H9 (cell line): Measurements from ENCODE around the gene EXOC6. TPM values are rescaled to one million over a fixed set of nuclear protein-coding genes. Genes with fewer than 3 reads are reported as not detected.

Experiments
- DNase-seq: peaks from one replicate; pipeline ENCODE4 v3.0.0-alpha.2; 2017
- H2AFZ ChIP-seq: one replicate; pipeline ENCODE4 v1.6.1; 2013; ENCODE audit warnings: mild to moderate bottlenecking, low read length, control low read depth, moderate library complexity
- H2AK5ac ChIP-seq: 2 replicates; pipeline ENCODE4 v1.6.1; 2013; ENCODE audit warnings: low read length, control low read depth, mixed read lengths; ENCODE audit not compliant: insufficient read length
- H2BK120ac ChIP-seq: one replicate; pipeline ENCODE4 v1.6.1; 2013; ENCODE audit warnings: low read depth, mild to moderate bottlenecking, low read length, control low read depth, inconsistent platforms; ENCODE audit not compliant: poor library complexity, severe bottlenecking
- H2BK12ac ChIP-seq: 2 replicates; pipeline ENCODE4 v1.6.1; 2013; ENCODE audit warnings: low read length, control low read depth, mixed read lengths, low read depth; ENCODE audit not compliant: insufficient read length
- H2BK15ac ChIP-seq: 2 replicates; pipeline ENCODE4 v1.6.1; 2013; ENCODE audit warnings: low read depth, low read length, control low read depth
- H2BK20ac ChIP-seq: one replicate; pipeline ENCODE4 v1.6.1; 2013; ENCODE audit warnings: low read depth, mild to moderate bottlenecking, low read length, control low read depth, inconsistent platforms; ENCODE audit not compliant: poor library complexity, severe bottlenecking
- H2BK5ac ChIP-seq: 2 replicates; pipeline ENCODE4 v1.6.1; 2013; ENCODE audit warnings: low read length, control low read depth, mixed read lengths; ENCODE audit not compliant: insufficient read length
- H3K14ac ChIP-seq: 2 replicates; pipeline ENCODE4 v1.6.1; 2013; ENCODE audit warnings: low read length, control low read depth; ENCODE audit not compliant: insufficient read depth
- H3K18ac ChIP-seq: 2 replicates; pipeline ENCODE4 v1.6.1; 2013; ENCODE audit warnings: low read depth, mild to moderate bottlenecking, mixed read lengths, low read length, control low read depth; ENCODE audit not compliant: insufficient read length
- H3K23ac ChIP-seq: 2 replicates; pipeline ENCODE4 v1.6.1; 2013; ENCODE audit warnings: low read length, control low read depth, mixed read lengths, low read depth; ENCODE audit not compliant: insufficient read length
- H3K23me2 ChIP-seq: 2 replicates; pipeline ENCODE4 v1.6.1; 2013; ENCODE audit warnings: low read depth, mild to moderate bottlenecking, mixed read lengths, low read length, control low read depth; ENCODE audit not compliant: insufficient read length, poor library complexity, severe bottlenecking
- H3K27ac ChIP-seq: 2 replicates; pipeline ENCODE4 v1.5.1; 2013; ENCODE audit warnings: low read length, control low read depth, mixed read lengths, low read depth; ENCODE audit not compliant: insufficient read length
- H3K27me3 ChIP-seq: 2 replicates; pipeline ENCODE4 v1.6.1; 2013; ENCODE audit warnings: low read length, control low read depth, inconsistent platforms; ENCODE audit not compliant: insufficient read depth
- H3K4ac ChIP-seq: 2 replicates; pipeline ENCODE4 v1.6.1; 2013; ENCODE audit warnings: low read depth, mild to moderate bottlenecking, control low read depth, inconsistent platforms, low read length, moderate library complexity
- H3K4me1 ChIP-seq: 2 replicates; pipeline ENCODE4 v1.6.1; 2013; ENCODE audit warnings: low read length, control low read depth, inconsistent platforms; ENCODE audit not compliant: insufficient read depth
- H3K4me2 ChIP-seq: 2 replicates; pipeline ENCODE4 v1.6.1; 2013; ENCODE audit warnings: low read length, control low read depth, mixed read lengths; ENCODE audit not compliant: insufficient read length, insufficient read depth
- H3K56ac ChIP-seq: 2 replicates; pipeline ENCODE4 v1.6.1; 2013; ENCODE audit warnings: low read depth, mild to moderate bottlenecking, mixed read lengths, low read length, control low read depth; ENCODE audit not compliant: insufficient read length
- H3K79me1 ChIP-seq: 2 replicates; pipeline ENCODE4 v1.6.1; 2013; ENCODE audit warnings: low read depth, mild to moderate bottlenecking, moderate library complexity, low read length, control low read depth, inconsistent platforms; ENCODE audit not compliant: insufficient read depth, poor library complexity, severe bottlenecking
- H3K79me2 ChIP-seq: 2 replicates; pipeline ENCODE4 v1.6.1; 2013; ENCODE audit warnings: low read length, control low read depth, inconsistent platforms; ENCODE audit not compliant: insufficient read depth
- H3K9ac ChIP-seq: 2 replicates; pipeline ENCODE4 v1.6.1; 2013; ENCODE audit warnings: low read length, control low read depth, mixed read lengths; ENCODE audit not compliant: insufficient read length; ENCODE audit errors: extremely low read depth
- H3K9me3 ChIP-seq: one replicate; pipeline ENCODE4 v1.6.1; 2013; ENCODE audit warnings: low read depth, low read length, inconsistent platforms; ENCODE audit not compliant: control insufficient read depth
- H3T11ph ChIP-seq: one replicate; pipeline ENCODE4 v1.6.1; 2013; ENCODE audit warnings: mild to moderate bottlenecking, low read length, control low read depth, inconsistent platforms
- H4K20me1 ChIP-seq: one replicate; pipeline ENCODE4 v1.6.1; 2013; ENCODE audit not compliant: control insufficient read depth, insufficient read length, insufficient read depth
- H4K5ac ChIP-seq: 2 replicates; pipeline ENCODE4 v1.6.1; 2013; ENCODE audit warnings: low read depth, mild to moderate bottlenecking, mixed read lengths, low read length, control low read depth; ENCODE audit not compliant: insufficient read length
- H4K8ac ChIP-seq: replicated peaks from 2 replicates; pipeline ENCODE4 v1.6.1; 2013; ENCODE audit warnings: low read length, control low read depth, mixed read lengths, low read depth; ENCODE audit not compliant: insufficient read length
- H4K91ac ChIP-seq: 2 replicates; pipeline ENCODE4 v1.6.1; 2013; ENCODE audit warnings: low read depth, mild to moderate bottlenecking, moderate library complexity, mixed read lengths, low read length, control low read depth; ENCODE audit not compliant: insufficient read length
- H3K27ac Mint-ChIP-seq, 3 experiments: 2 replicates in 2 of 3; 3 replicates in 1 of 3; pipeline ENCODE4 v1.8.0; 2020 to 2021; ENCODE audit warnings: mixed read lengths in 3 of 3, mild to moderate bottlenecking in 1 of 3, moderate library complexity in 1 of 3
- H3K27me3 Mint-ChIP-seq: 2 replicates; pipeline ENCODE4 v1.8.0; 2021; ENCODE audit warnings: low read depth, mild to moderate bottlenecking, moderate library complexity, mixed read lengths
- H3K36me3 Mint-ChIP-seq, 3 experiments: 2 replicates in 2 of 3; 3 replicates in 1 of 3; pipeline ENCODE4 v1.8.0; 2020 to 2021; ENCODE audit warnings: low read depth in 3 of 3, mixed read lengths in 3 of 3; ENCODE audit not compliant: insufficient read depth in 1 of 3
- H3K4me1 Mint-ChIP-seq, 2 experiments: 2 replicates each; pipeline ENCODE4 v1.8.0; 2020; ENCODE audit warnings: mixed read lengths in 2 of 2
- H3K4me3 Mint-ChIP-seq, 2 experiments: 2 replicates in 1 of 2; 3 replicates in 1 of 2; pipeline ENCODE4 v1.8.0; 2020 to 2021; ENCODE audit warnings: mild to moderate bottlenecking in 2 of 2, mixed read lengths in 2 of 2, moderate library complexity in 1 of 2
- H3K9me3 Mint-ChIP-seq, 2 experiments: 2 replicates in 1 of 2; 3 replicates in 1 of 2; pipeline ENCODE4 v1.8.0; 2020; ENCODE audit warnings: mild to moderate bottlenecking in 2 of 2, mixed read lengths in 2 of 2, moderate library complexity in 1 of 2
- CTCF ChIP-seq: fragments of 200-600 bp; sonication (generic); conservative IDR thresholded peaks from 3 replicates; pipeline ENCODE4 v1.8.0; 2021; ENCODE audit warnings: antibody characterized with exemption, mild to moderate bottlenecking
- WGBS: extraction: QIAGEN DNeasy Blood & Tissue Kit; methylation state at CpG from one replicate; pipeline ENCODE4 v1.1.7; 2013; ENCODE audit warnings: missing lambda C conversion rate, low lambda C conversion rate, mixed read lengths; ENCODE audit not compliant: insufficient read length; ENCODE audit errors: extremely low coverage; 5-methylcytosine and 5-hydroxymethylcytosine counted together
- total RNA-seq: library from RNA; stranded (reverse); gene quantifications from 2 replicates; pipeline ENCODE4 v1.2.1, GENCODE V29; 2021

EXOC6 gene
- total RNA-seq, 1 experiment from 2014 or later: 9.0 TPM

DNA sequence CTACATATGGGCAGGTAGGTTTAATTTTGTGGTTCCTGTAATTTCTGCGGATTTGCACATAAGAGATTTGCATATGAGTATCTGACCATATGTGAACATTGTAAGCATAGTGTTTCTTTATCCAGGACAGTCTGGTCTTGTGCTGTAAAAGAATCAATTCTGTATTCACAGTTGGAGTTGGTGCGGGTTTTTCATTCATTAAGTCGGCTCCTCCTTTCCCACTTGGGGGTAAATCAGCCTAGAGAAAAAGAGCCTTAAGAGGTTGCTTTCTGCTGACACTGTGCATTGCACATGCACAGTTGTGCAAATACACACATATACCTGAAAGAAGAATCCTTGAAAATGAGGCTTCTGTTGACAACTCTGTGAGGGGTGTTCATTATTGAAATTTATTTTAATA is 206.2 kb downstream of the EXOC6 start:
- Histone ChIP-seq H2AK5ac (no peak overlapping the region), H3K4me2 (no peak overlapping the region)
- DNase-seq: no peak

More for the DNA sequence above, 206.2 kb downstream of the EXOC6 start:
- H3K27me3 ChIP-seq: peaks cover 1% of the 10 kb centered on the region; the same call in 1 of the 2 replicates
- no peak overlapping the region for H3K56ac ChIP-seq
- no peak overlapping the region for H3K9ac ChIP-seq
- H2BK5ac ChIP-seq: no peak overlapping the region
- Mint-ChIP-seq H3K27me3 (peaks cover 8% of the 10 kb centered on the region), H3K36me3 (peaks cover 0 to 8% (median 0%) of the 10 kb centered on the region in 3 experiments; a peak in 1 of 7 replicates), H3K27ac (no peak overlapping the region), H3K9me3 (peaks cover 2 to 3% of the 10 kb centered on the region in 2 experiments; a peak in 1 of 5 replicates), H3K4me3 (no peak overlapping the region; a peak in 1 of 5 replicates), H3K4me1 (peaks cover 33 to 36% of the 10 kb centered on the region in 2 experiments)
- no peak overlapping the region for H3K27ac ChIP-seq
- no peak overlapping the region for H4K91ac ChIP-seq
- no peaks in the 10 kb centered on the region for H3K4me1 ChIP-seq
- H3K79me2 ChIP-seq: no peaks in the 10 kb centered on the region
- no peak overlapping the region for H3K4ac ChIP-seq
- TF ChIP-seq CTCF: no peak
- no peak overlapping the region for H3K23ac ChIP-seq
- H4K5ac ChIP-seq: no peak overlapping the region
- no peak overlapping the region for H3K18ac ChIP-seq
- no peak overlapping the region for H3T11ph ChIP-seq
- H2BK120ac ChIP-seq: no peak overlapping the region
- no peaks in the 10 kb centered on the region for H4K20me1 ChIP-seq
- H2BK20ac ChIP-seq: no peak overlapping the region
- H3K14ac ChIP-seq: no peak overlapping the region
- no peak overlapping the region for H2AFZ ChIP-seq
- no peak overlapping the region for H2BK15ac ChIP-seq
- no peak overlapping the region for H2BK12ac ChIP-seq
- H4K8ac ChIP-seq: no peak overlapping the region
- H3K9me3 ChIP-seq: no peaks in the 10 kb centered on the region
- no CpG with 5 or more reads among the region's 3 CpGs for WGBS
- no peaks in the 10 kb centered on the region for H3K23me2 ChIP-seq
- H3K79me1 ChIP-seq: no peaks in the 10 kb centered on the region
